NT2/D1 (cell line): ENCODE results near the gene GTF2F2.
A peak's percentile ranks its signal among the peaks of the same experiment; 100 is the strongest.

Experiments used
- DNase-seq: peaks from one replicate; pipeline ENCODE4 v3.0.0-alpha.2; 2011; ENCODE audit warnings: low read depth, low spot score
- H3K27me3 ChIP-seq: 2 replicates; pipeline ENCODE4 v1.6.0; 2011; ENCODE audit warnings: mild to moderate bottlenecking; ENCODE audit not compliant: insufficient read length, insufficient read depth
- H3K36me3 ChIP-seq: 2 replicates; pipeline ENCODE4 v1.6.1; 2011; ENCODE audit warnings: mild to moderate bottlenecking, low read length, mixed read lengths; ENCODE audit not compliant: insufficient read depth, insufficient read length
- H3K4me1 ChIP-seq: 2 replicates; pipeline ENCODE4 v1.5.1; 2011; ENCODE audit not compliant: insufficient read depth, insufficient read length
- H3K4me3 ChIP-seq: 2 replicates; pipeline ENCODE4 v1.5.1; 2011; ENCODE audit warnings: low read depth; ENCODE audit not compliant: insufficient read length
- H3K9ac ChIP-seq: 2 replicates; pipeline ENCODE4 v1.6.0; 2011; ENCODE audit warnings: low read depth; ENCODE audit not compliant: insufficient read length
- H3K9me3 ChIP-seq: 2 replicates; pipeline ENCODE4 v1.5.1; 2011; ENCODE audit warnings: mild to moderate bottlenecking, low read length; ENCODE audit not compliant: insufficient read depth
- SUZ12 ChIP-seq: IDR thresholded peaks from 2 replicates; pipeline ENCODE4 v1.6.1; 2011; ENCODE audit not compliant: insufficient read length, insufficient read depth; ENCODE audit errors: extremely low read depth
- YY1 ChIP-seq: IDR thresholded peaks from 2 replicates; pipeline ENCODE4 v1.6.1; 2011; ENCODE audit not compliant: insufficient read length, insufficient read depth
- ZNF274 ChIP-seq: IDR thresholded peaks from 2 replicates; pipeline ENCODE4 v1.6.1; 2011; ENCODE audit warnings: mild to moderate bottlenecking, low read depth, low read length

The GTF2F2 gene

DNA sequence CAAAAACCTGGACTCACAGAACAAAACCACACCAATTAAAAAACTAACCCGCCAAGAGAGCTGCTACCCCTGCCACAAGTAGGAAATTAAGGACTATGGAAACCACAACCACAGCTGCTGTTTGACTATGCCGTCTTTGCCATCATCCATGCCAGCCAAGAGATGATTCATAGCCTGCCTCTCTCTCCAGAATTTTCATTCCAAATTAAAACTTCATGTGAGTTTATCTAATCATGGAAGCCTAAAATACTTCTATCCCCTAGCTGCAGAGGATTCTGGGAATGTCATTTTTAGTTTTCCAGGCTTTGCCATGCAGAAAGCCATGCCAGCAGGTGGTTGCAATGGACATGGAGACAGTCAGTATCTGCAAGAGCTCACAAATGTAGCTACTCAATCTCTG, 27.6 kb upstream of the GTF2F2 start:
- no peak for TF ChIP-seq YY1
- no peak for TF ChIP-seq ZNF274
- TF ChIP-seq SUZ12: no peak
- H3K4me3 ChIP-seq: no peak overlapping the region
- no peak for DNase-seq

GRCh38 chr13:45100573-45101262, 19.6 kb upstream of the GTF2F2 start:
- no peak overlapping the region for H3K4me3 ChIP-seq
- no peak for TF ChIP-seq YY1
- no peak for TF ChIP-seq SUZ12
- no peak for TF ChIP-seq ZNF274
- DNase-seq: no peak
- H3K9me3 ChIP-seq: no peaks in the 10 kb centered on the region
- no peak overlapping the region for H3K9ac ChIP-seq
- no peaks in the 10 kb centered on the region for H3K36me3 ChIP-seq
- H3K4me1 ChIP-seq: no peaks in the 10 kb centered on the region
- H3K27me3 ChIP-seq: no peaks in the 10 kb centered on the region

More for the DNA sequence above, 27.6 kb upstream of the GTF2F2 start:
- Histone ChIP-seq H3K9me3 (no peaks in the 10 kb centered on the region), H3K27me3 (no peaks in the 10 kb centered on the region), H3K4me1 (no peaks in the 10 kb centered on the region), H3K36me3 (no peaks in the 10 kb centered on the region), H3K9ac (no peak overlapping the region)

- Histone ChIP-seq H3K27me3 (no peaks in the 10 kb centered on the region), H3K9me3 (no peaks in the 10 kb centered on the region), H3K36me3 (no peaks in the 10 kb centered on the region), H3K4me3 (no peak overlapping the region), H3K9ac (no peak overlapping the region), H3K4me1 (no peaks in the 10 kb centered on the region)
- peak; percentile 32 for DNase-seq
- no peak for TF ChIP-seq YY1
- TF ChIP-seq SUZ12: no peak
- no peak for TF ChIP-seq ZNF274
Measured at GRCh38 chr13:45101327-45102018, 18.8 kb upstream of the GTF2F2 start.

DNA sequence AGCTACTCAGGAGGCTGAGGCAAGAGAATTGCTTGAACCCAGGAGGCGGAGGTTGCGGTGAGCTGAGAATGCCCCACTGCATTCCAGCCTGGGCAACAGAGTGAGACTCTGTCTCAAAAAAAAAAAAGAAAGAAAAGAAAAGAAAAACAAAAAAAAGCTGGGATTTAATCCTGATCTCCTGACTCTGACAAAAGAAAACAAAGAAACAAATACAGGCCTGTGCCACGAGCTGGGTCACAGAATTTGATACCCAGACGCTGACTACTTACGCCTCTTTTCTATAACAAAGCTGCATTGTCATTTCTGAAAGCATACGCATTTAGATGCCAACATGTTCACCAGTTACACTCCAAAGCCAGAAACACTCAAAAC, 18.2 kb upstream of the GTF2F2 start:
- no peak for DNase-seq
- Histone ChIP-seq H3K9me3 (no peaks in the 10 kb centered on the region), H3K4me1 (no peaks in the 10 kb centered on the region), H3K27me3 (no peaks in the 10 kb centered on the region), H3K9ac (no peak overlapping the region), H3K36me3 (no peaks in the 10 kb centered on the region), H3K4me3 (no peak overlapping the region)
- TF ChIP-seq SUZ12 (no peak), ZNF274 (no peak), YY1 (no peak)

DNA sequence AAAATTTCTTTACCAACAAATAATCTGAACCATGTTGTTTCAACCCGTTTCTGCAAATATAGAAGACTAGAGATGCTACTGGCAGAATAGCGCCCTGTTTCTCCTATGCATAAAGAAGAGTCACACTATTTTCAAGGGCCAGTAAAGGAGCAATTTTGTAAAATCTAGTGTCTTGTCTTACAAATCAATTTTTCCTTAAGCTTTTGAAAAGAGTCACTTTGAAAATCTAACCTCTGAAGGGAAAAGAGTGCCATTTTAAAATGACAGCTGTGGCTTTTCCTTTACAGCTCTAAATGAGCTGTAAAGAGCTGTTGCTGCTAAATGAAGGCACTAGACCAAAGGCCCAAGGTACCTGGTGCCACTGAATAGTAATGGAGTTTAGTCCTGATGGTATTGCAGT, 16.9 kb upstream of the GTF2F2 start:
- no peak for DNase-seq
- H3K9me3 ChIP-seq: no peaks in the 10 kb centered on the region
- no peaks in the 10 kb centered on the region for H3K27me3 ChIP-seq
- no peaks in the 10 kb centered on the region for H3K36me3 ChIP-seq
- H3K4me1 ChIP-seq: no peaks in the 10 kb centered on the region
- no peak overlapping the region for H3K9ac ChIP-seq
- no peak overlapping the region for H3K4me3 ChIP-seq
- TF ChIP-seq YY1: no peak
- no peak for TF ChIP-seq ZNF274
- TF ChIP-seq SUZ12: no peak

DNA sequence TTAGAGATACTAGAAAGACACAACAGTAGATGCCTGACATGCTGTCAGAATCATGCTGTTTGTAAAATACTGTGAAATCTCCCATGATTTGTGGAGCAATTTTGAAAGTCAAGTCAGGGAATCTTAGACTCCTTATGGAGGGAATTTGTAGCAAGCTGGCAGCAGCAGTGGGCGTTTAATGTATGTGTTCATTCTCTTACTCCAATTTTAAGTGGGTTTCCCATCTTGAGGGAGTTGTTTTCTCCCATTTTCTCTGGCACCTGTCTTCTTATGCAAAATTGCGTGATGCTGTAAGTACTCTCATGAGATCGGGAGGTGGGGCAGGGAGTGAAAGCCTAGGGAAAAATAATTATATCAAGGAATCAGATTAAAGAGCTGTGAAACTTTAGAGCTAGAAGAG, 16.0 kb upstream of the GTF2F2 start:
- DNase-seq: no peak
- Histone ChIP-seq H3K4me1 (no peaks in the 10 kb centered on the region), H3K4me3 (no peak overlapping the region), H3K36me3 (no peaks in the 10 kb centered on the region), H3K27me3 (no peaks in the 10 kb centered on the region), H3K9ac (no peak overlapping the region), H3K9me3 (no peaks in the 10 kb centered on the region)
- TF ChIP-seq ZNF274: no peak
- TF ChIP-seq SUZ12: no peak
- no peak for TF ChIP-seq YY1

DNA sequence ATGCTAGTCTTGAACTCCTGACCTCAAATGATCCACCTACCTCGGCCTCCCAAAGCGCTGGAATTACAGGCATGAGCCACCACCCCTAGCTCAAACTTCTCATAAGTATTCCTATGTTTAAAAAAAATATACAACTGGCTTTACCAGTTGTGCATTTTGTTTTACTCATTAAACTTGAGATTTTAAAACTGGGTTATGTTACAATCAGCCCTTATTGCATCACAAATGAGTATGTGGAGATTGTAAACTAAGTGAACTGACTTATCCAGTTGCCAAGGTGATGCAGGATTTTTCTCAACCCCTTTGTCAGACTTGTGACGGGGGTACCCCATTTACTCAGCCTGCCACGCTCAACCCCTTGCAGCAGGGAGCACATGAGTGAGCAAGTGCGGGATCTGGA, 14.4 kb upstream of the GTF2F2 start:
- H3K9ac ChIP-seq: no peak overlapping the region
- no peak for DNase-seq
- H3K4me1 ChIP-seq: no peaks in the 10 kb centered on the region
- no peaks in the 10 kb centered on the region for H3K9me3 ChIP-seq
- H3K4me3 ChIP-seq: no peak overlapping the region
- no peaks in the 10 kb centered on the region for H3K27me3 ChIP-seq
- TF ChIP-seq ZNF274: no peak
- no peak for TF ChIP-seq YY1
- TF ChIP-seq SUZ12: no peak
- H3K36me3 ChIP-seq: no peaks in the 10 kb centered on the region
